ENCODE data around the gene ZNF385B.

The ZNF385B gene

GRCh38 chr2:179796213-179797007 is 65.0 kb downstream of the ZNF385B start:
- Histone ChIP-seq H3K27ac (ENCODE audit: low read depth, low read length) (no peak overlapping the region), H3K4ac (ENCODE audit: low read depth, low read length) (no peak overlapping the region), H3K79me2 (ENCODE audit: control insufficient read depth, insufficient read depth, low read length) (no peaks in the 10 kb centered on the region), H4K8ac (ENCODE audit: low read depth, low read length) (no peak overlapping the region), H2BK120ac (ENCODE audit: low read depth, low read length) (no peak overlapping the region), H2BK5ac (ENCODE audit: low read length) (no peak overlapping the region), H3K4me2 (ENCODE audit: low read length) (no peak overlapping the region), H3K4me3 (ENCODE audit: low read length) (no peak overlapping the region), H3K79me1 (ENCODE audit: low read length) (no peaks in the 10 kb centered on the region), H4K5ac (ENCODE audit: low read length) (no peak overlapping the region), H2AK5ac (ENCODE audit: low read length) (no peak overlapping the region), H3K18ac (ENCODE audit: low read length) (no peak overlapping the region), H3K23ac (ENCODE audit: low read length) (no peak overlapping the region), H3K9ac (ENCODE audit: low read length) (no peak overlapping the region), H3K56ac (ENCODE audit: low read length) (no peak overlapping the region), H3K36me3 (ENCODE audit: control insufficient read depth, insufficient read depth, low read length) (no peaks in the 10 kb centered on the region), H3K27me3 (ENCODE audit: insufficient read depth, low read length, poor library complexity) (no peaks in the 10 kb centered on the region), H2BK15ac (replicated peaks; ENCODE audit: low read depth) (no peak overlapping the region), H3K4me1 (ENCODE audit: control insufficient read depth, low read depth, low read length) (no peaks in the 10 kb centered on the region)
- DNase-seq = peak; percentile 11
- WGBS (ENCODE audit: extremely low coverage, insufficient coverage, low lambda C conversion rate) = no CpG with 5 or more reads among the region's 5 CpGs

- H2BK120ac ChIP-seq (ENCODE audit: low read depth, low read length) = no peak overlapping the region
- H4K5ac ChIP-seq (ENCODE audit: low read length) = no peak overlapping the region
- H3K4me1 ChIP-seq (ENCODE audit: control insufficient read depth, low read depth, low read length) = no peaks in the 10 kb centered on the region
- no peak overlapping the region for H2AK5ac ChIP-seq (ENCODE audit: low read length)
- DNase-seq = no peak
- H3K4me2 ChIP-seq (ENCODE audit: low read length) = no peak overlapping the region
- no peak overlapping the region for H4K8ac ChIP-seq (ENCODE audit: low read depth, low read length)
- H3K23ac ChIP-seq (ENCODE audit: low read length) = no peak overlapping the region
- H3K27me3 ChIP-seq (ENCODE audit: insufficient read depth, low read length, poor library complexity) = no peaks in the 10 kb centered on the region
- no peak overlapping the region for H3K4me3 ChIP-seq (ENCODE audit: low read length)
- no peaks in the 10 kb centered on the region for H3K36me3 ChIP-seq (ENCODE audit: control insufficient read depth, insufficient read depth, low read length)
- H2BK15ac ChIP-seq (replicated peaks; ENCODE audit: low read depth) = no peak overlapping the region
- no peaks in the 10 kb centered on the region for H3K79me1 ChIP-seq (ENCODE audit: low read length)
- H3K9ac ChIP-seq (ENCODE audit: low read length) = no peak overlapping the region
- no peak overlapping the region for H3K56ac ChIP-seq (ENCODE audit: low read length)
- no peak overlapping the region for H3K18ac ChIP-seq (ENCODE audit: low read length)
- no peak overlapping the region for H3K27ac ChIP-seq (ENCODE audit: low read depth, low read length)
- no peaks in the 10 kb centered on the region for H3K79me2 ChIP-seq (ENCODE audit: control insufficient read depth, insufficient read depth, low read length)
- no peak overlapping the region for H2BK5ac ChIP-seq (ENCODE audit: low read length)
- H3K4ac ChIP-seq (ENCODE audit: low read depth, low read length) = no peak overlapping the region
These were observed 67.5 kb downstream of the ZNF385B start for GRCh38 chr2:179793902-179794301.

GRCh38 chr2:179793238-179793637 is 68.2 kb downstream of the ZNF385B start:
- Histone ChIP-seq H3K18ac (ENCODE audit: low read length) (no peak overlapping the region), H3K23ac (ENCODE audit: low read length) (no peak overlapping the region), H3K79me2 (ENCODE audit: control insufficient read depth, insufficient read depth, low read length) (no peaks in the 10 kb centered on the region), H3K79me1 (ENCODE audit: low read length) (no peaks in the 10 kb centered on the region), H3K4me1 (ENCODE audit: control insufficient read depth, low read depth, low read length) (no peaks in the 10 kb centered on the region), H2AK5ac (ENCODE audit: low read length) (no peak overlapping the region), H3K4me3 (ENCODE audit: low read length) (no peak overlapping the region), H4K5ac (ENCODE audit: low read length) (no peak overlapping the region), H3K9ac (ENCODE audit: low read length) (no peak overlapping the region), H3K4me2 (ENCODE audit: low read length) (no peak overlapping the region), H3K36me3 (ENCODE audit: control insufficient read depth, insufficient read depth, low read length) (no peaks in the 10 kb centered on the region), H3K4ac (ENCODE audit: low read depth, low read length) (no peak overlapping the region), H3K27me3 (ENCODE audit: insufficient read depth, low read length, poor library complexity) (no peaks in the 10 kb centered on the region), H2BK120ac (ENCODE audit: low read depth, low read length) (no peak overlapping the region), H2BK15ac (replicated peaks; ENCODE audit: low read depth) (no peak overlapping the region), H3K56ac (ENCODE audit: low read length) (no peak overlapping the region), H3K27ac (ENCODE audit: low read depth, low read length) (no peak overlapping the region), H2BK5ac (ENCODE audit: low read length) (no peak overlapping the region), H4K8ac (ENCODE audit: low read depth, low read length) (no peak overlapping the region)
- peak; percentile 68 for DNase-seq
- WGBS (ENCODE audit: extremely low coverage, insufficient coverage, low lambda C conversion rate) = no CpG with 5 or more reads among the region's 2 CpGs

- H3K79me1 ChIP-seq (ENCODE audit: low read length) = no peaks in the 10 kb centered on the region
- H3K23ac ChIP-seq (ENCODE audit: low read length) = no peak overlapping the region
- H3K4me1 ChIP-seq (ENCODE audit: control insufficient read depth, low read depth, low read length) = no peaks in the 10 kb centered on the region
- H3K36me3 ChIP-seq (ENCODE audit: control insufficient read depth, insufficient read depth, low read length) = no peaks in the 10 kb centered on the region
- H3K27me3 ChIP-seq (ENCODE audit: insufficient read depth, low read length, poor library complexity) = no peaks in the 10 kb centered on the region
- no peak overlapping the region for H4K5ac ChIP-seq (ENCODE audit: low read length)
- H3K56ac ChIP-seq (ENCODE audit: low read length) = no peak overlapping the region
- no peak overlapping the region for H2BK5ac ChIP-seq (ENCODE audit: low read length)
- no peak overlapping the region for H4K8ac ChIP-seq (ENCODE audit: low read depth, low read length)
- H3K4me3 ChIP-seq (ENCODE audit: low read length) = no peak overlapping the region
- no peak overlapping the region for H2AK5ac ChIP-seq (ENCODE audit: low read length)
- no peak for DNase-seq
- no peak overlapping the region for H3K4ac ChIP-seq (ENCODE audit: low read depth, low read length)
- no CpG with 5 or more reads among the region's 3 CpGs for WGBS (ENCODE audit: extremely low coverage, insufficient coverage, low lambda C conversion rate)
- no peak overlapping the region for H3K27ac ChIP-seq (ENCODE audit: low read depth, low read length)
- no peak overlapping the region for H2BK15ac ChIP-seq (replicated peaks; ENCODE audit: low read depth)
- no peak overlapping the region for H3K18ac ChIP-seq (ENCODE audit: low read length)
- no peak overlapping the region for H3K4me2 ChIP-seq (ENCODE audit: low read length)
- H2BK120ac ChIP-seq (ENCODE audit: low read depth, low read length) = no peak overlapping the region
- H3K79me2 ChIP-seq (ENCODE audit: control insufficient read depth, insufficient read depth, low read length) = no peaks in the 10 kb centered on the region
- H3K9ac ChIP-seq (ENCODE audit: low read length) = no peak overlapping the region
These were observed 70.9 kb downstream of the ZNF385B start for GRCh38 chr2:179790235-179791217.

GRCh38 chr2:179788104-179788503 is 73.3 kb downstream of the ZNF385B start:
- WGBS (ENCODE audit: extremely low coverage, insufficient coverage, low lambda C conversion rate) = no CpG with 5 or more reads among the region's 3 CpGs
- no peak overlapping the region for H3K18ac ChIP-seq (ENCODE audit: low read length)
- H4K5ac ChIP-seq (ENCODE audit: low read length) = no peak overlapping the region
- H3K79me2 ChIP-seq (ENCODE audit: control insufficient read depth, insufficient read depth, low read length) = no peaks in the 10 kb centered on the region
- H3K23ac ChIP-seq (ENCODE audit: low read length) = no peak overlapping the region
- H4K8ac ChIP-seq (ENCODE audit: low read depth, low read length) = no peak overlapping the region
- H2AK5ac ChIP-seq (ENCODE audit: low read length) = no peak overlapping the region
- no peak overlapping the region for H3K4me3 ChIP-seq (ENCODE audit: low read length)
- no peak overlapping the region for H3K56ac ChIP-seq (ENCODE audit: low read length)
- H2BK15ac ChIP-seq (replicated peaks; ENCODE audit: low read depth) = no peak overlapping the region
- no peaks in the 10 kb centered on the region for H3K27me3 ChIP-seq (ENCODE audit: insufficient read depth, low read length, poor library complexity)
- no peaks in the 10 kb centered on the region for H3K4me1 ChIP-seq (ENCODE audit: control insufficient read depth, low read depth, low read length)
- H3K4me2 ChIP-seq (ENCODE audit: low read length) = no peak overlapping the region
- H3K9ac ChIP-seq (ENCODE audit: low read length) = no peak overlapping the region
- no peak overlapping the region for H3K27ac ChIP-seq (ENCODE audit: low read depth, low read length)
- H2BK5ac ChIP-seq (ENCODE audit: low read length) = no peak overlapping the region
- no peaks in the 10 kb centered on the region for H3K79me1 ChIP-seq (ENCODE audit: low read length)
- no peak overlapping the region for H3K4ac ChIP-seq (ENCODE audit: low read depth, low read length)
- H2BK120ac ChIP-seq (ENCODE audit: low read depth, low read length) = no peak overlapping the region
- no peak for DNase-seq
- no peaks in the 10 kb centered on the region for H3K36me3 ChIP-seq (ENCODE audit: control insufficient read depth, insufficient read depth, low read length)

All from mesendoderm (in vitro differentiated cells).